ENCODE measurements around the gene DRD1. TPM values are rescaled to one million over a fixed set of nuclear protein-coding genes. Genes with fewer than 3 reads are reported as not detected.

Gene DRD1
- total RNA-seq, 1 donor from 2014 or later: 0.54 TPM

GRCh38 chr5:175467983-175468690, 24.2 kb upstream of the DRD1 start:
- H3K4me3 Mint-ChIP-seq: no peak overlapping the region
- no peak for TF ChIP-seq CTCF (IDR thresholded peaks at IDR 0.05; ENCODE audit: unreplicated experiment)
- peaks cover 23% of the 10 kb centered on the region for H3K4me1 Mint-ChIP-seq
- H3K27ac Mint-ChIP-seq: no peak overlapping the region
- peaks cover 4% of the 10 kb centered on the region for H3K9me3 Mint-ChIP-seq
- no peak for DNase-seq (ENCODE audit: low spot score in 2 of 2, unreplicated experiment in 2 of 2)
- no peaks in the 10 kb centered on the region for H3K27me3 Mint-ChIP-seq (ENCODE audit: low read depth)
- H3K36me3 Mint-ChIP-seq: no peaks in the 10 kb centered on the region

- Mint-ChIP-seq H3K4me3 (no peak overlapping the region), H3K27me3 (ENCODE audit: low read depth) (no peaks in the 10 kb centered on the region), H3K9me3 (peaks cover 4% of the 10 kb centered on the region), H3K36me3 (no peaks in the 10 kb centered on the region), H3K27ac (no peak overlapping the region), H3K4me1 (peaks cover 23% of the 10 kb centered on the region)
- TF ChIP-seq CTCF (IDR thresholded peaks at IDR 0.05; ENCODE audit: unreplicated experiment): no peak
- DNase-seq (ENCODE audit: low spot score in 2 of 2, unreplicated experiment in 2 of 2): no peak
Measured at GRCh38 chr5:175466700-175467318, 22.8 kb upstream of the DRD1 start.

GRCh38 chr5:175465282-175465681, 21.3 kb upstream of the DRD1 start:
- no peak for DNase-seq (ENCODE audit: low spot score in 2 of 2, unreplicated experiment in 2 of 2)

GRCh38 chr5:175464942-175465233, 20.9 kb upstream of the DRD1 start:
- H3K27ac Mint-ChIP-seq: no peak overlapping the region
- peaks cover 22% of the 10 kb centered on the region for H3K4me1 Mint-ChIP-seq
- H3K4me3 Mint-ChIP-seq: no peak overlapping the region
- H3K9me3 Mint-ChIP-seq: peaks cover 4% of the 10 kb centered on the region
- no peaks in the 10 kb centered on the region for H3K36me3 Mint-ChIP-seq
- no peak for DNase-seq (ENCODE audit: low spot score in 2 of 2, unreplicated experiment in 2 of 2)
- peak; percentile 43 for TF ChIP-seq CTCF (IDR thresholded peaks at IDR 0.05; ENCODE audit: unreplicated experiment)
- no peaks in the 10 kb centered on the region for H3K27me3 Mint-ChIP-seq (ENCODE audit: low read depth)

More at GRCh38 chr5:175465282-175465681, 21.3 kb upstream of the DRD1 start:
- H3K9me3 Mint-ChIP-seq: peaks cover 4% of the 10 kb centered on the region
- no peak overlapping the region for H3K4me3 Mint-ChIP-seq
- no peaks in the 10 kb centered on the region for H3K36me3 Mint-ChIP-seq
- H3K27me3 Mint-ChIP-seq (ENCODE audit: low read depth): no peaks in the 10 kb centered on the region
- peaks cover 22% of the 10 kb centered on the region for H3K4me1 Mint-ChIP-seq
- no peak for TF ChIP-seq CTCF (IDR thresholded peaks at IDR 0.05; ENCODE audit: unreplicated experiment)
- H3K27ac Mint-ChIP-seq: no peak overlapping the region

- H3K9me3 Mint-ChIP-seq: peaks cover 4% of the 10 kb centered on the region
- H3K27me3 Mint-ChIP-seq (ENCODE audit: low read depth): no peaks in the 10 kb centered on the region
- peak in 1 of 2 experiments; percentile 73 for DNase-seq (ENCODE audit: low spot score in 2 of 2, unreplicated experiment in 2 of 2)
- H3K27ac Mint-ChIP-seq: no peak overlapping the region
- TF ChIP-seq CTCF (IDR thresholded peaks at IDR 0.05; ENCODE audit: unreplicated experiment): peak; percentile 82
- peaks cover 22% of the 10 kb centered on the region for H3K4me1 Mint-ChIP-seq
- no peaks in the 10 kb centered on the region for H3K36me3 Mint-ChIP-seq
- no peak overlapping the region for H3K4me3 Mint-ChIP-seq
Measured at GRCh38 chr5:175464074-175464941, 20.3 kb upstream of the DRD1 start.

All from mesothelial cell of epicardium (in vitro differentiated cells).